NCI-H526 treated with DMSO at 0.1 percent for 48 hours (cell line): ENCODE data around the gene STAT3.
"Not testable (repeated sequence)": the region's sequence is repeated elsewhere in the genome, so short reads cannot be mapped to it uniquely, and the experiment has no call there.

Experiments used
- DNase-seq: peaks from one replicate; lab custom pipeline; 2025; lab: John Stamatoyannopoulos, UW

Gene STAT3

DNA sequence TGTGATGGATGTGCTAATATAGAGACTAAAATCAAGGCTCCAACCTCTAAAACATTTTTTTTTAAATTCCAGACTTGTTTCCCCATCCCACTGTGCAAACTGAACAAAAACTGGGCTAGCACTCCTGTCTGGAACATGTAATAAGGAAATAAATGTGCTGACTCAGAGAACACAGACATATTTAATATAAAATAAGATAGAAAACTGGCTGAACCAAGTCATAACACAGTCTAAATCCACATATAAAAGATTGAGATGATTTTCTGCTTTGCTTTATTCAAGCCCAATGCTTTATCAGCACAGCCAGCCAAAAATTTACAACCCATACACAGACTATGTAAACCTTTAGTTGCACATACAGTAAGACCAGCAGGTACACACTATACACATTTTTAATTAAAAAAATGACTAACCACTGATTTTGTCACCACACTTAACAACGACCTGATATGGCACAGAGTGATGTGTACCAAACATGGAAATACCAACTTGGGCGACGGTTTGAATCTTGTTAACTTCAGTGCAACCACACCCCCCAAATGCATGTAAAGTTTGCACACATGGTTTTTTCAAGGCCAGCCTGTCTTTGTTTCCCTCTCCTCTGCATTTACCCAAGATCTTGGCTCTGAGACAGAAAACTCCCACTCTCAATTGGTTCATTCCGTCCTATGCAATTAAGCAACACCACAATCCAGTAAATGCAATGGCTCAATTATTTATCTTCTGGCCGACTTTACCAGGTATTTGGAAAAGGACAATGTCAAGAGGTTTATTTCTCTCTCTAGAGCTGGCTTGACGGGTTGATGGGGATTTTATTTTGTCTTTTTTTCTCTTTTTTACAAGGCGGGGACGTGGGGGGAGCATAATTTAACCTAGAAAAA, 1.2 kb downstream of the STAT3 start:
- DNase-seq: no peak

DNA sequence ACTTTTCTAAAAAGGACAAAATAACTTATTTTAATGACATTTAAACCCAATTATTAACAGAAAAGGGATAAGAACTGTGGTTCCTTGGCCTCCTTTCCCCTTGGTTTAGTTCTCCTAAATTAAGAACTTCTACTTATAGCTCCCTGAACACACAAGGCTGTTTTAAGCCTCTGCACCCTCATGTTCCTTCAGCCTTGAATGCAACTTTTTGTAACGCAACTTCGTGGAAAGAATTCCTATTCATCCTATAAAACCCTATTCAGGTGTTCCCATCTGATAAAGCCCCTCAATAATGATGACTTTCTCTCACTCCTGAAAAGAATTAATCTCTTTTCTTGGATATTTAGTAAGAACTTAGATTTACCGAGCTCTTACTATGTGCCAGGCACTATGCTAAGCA, 6.3 kb downstream of the STAT3 start:
- DNase-seq: no peak

DNA sequence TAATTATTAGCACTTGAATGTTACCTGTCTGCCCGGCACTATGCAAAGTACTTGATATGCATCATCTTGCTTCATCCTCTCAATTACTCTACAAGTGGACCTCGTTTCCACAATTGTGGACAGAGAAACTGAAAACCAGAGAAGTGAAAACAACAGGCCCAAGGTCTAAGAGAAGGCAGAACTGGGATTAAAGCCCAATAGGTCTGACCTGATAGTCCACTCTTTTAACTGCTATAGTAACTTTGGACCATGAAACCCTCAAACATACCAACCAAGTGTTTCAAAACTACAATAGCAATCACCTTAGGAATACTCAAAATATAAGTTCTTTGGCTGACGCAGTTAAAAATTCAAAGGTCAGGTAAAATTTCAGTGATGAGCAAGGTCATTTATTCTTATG, 7.3 kb downstream of the STAT3 start:
- DNase-seq: no peak

GRCh38 chr17:42378959-42379594, 9.2 kb downstream of the STAT3 start:
- DNase-seq: peak; percentile 61

- DNase-seq: no peak
Observed at GRCh38 chr17:42378359-42378958, 9.8 kb downstream of the STAT3 start.

- no peak for DNase-seq
Observed at GRCh38 chr17:42373896-42374295, 14.3 kb downstream of the STAT3 start.

GRCh38 chr17:42372142-42372541, 16.1 kb downstream of the STAT3 start:
- DNase-seq: no peak

DNA sequence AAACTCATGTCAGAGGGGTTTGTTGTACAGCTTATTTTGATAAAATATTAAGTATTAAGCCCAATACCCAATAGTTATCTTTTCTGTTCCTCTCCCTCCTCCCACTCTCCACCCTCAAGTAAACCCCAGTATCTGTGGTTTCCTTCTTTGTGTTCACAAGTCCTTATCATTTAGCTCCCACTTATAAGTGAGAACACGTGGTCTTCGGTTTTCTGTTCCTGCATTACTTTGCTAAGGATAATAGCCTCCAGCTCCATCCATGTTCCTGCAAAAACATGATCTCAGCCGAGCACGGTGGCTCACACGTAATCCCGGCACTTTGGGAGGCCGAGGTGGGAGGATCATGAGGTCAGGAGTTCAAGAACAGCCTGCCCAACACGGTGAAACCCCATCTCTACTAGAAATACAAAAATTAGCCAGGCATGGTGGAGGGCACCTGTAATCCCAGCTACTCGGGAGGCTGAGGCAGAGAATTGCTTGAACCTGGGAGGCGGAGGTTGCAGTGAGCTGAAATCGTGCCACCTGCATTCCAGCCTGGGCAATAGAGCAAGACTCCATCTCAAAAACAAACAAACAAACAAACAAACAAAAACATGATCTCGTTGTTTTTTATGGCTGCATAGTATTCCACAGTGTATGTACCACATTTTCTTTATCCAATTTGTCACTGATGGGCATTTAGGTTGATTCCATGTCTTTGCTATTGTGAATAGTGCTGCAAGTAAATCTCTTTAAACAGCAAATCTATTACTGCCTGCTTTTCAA, 19.3 kb downstream of the STAT3 start:
- not testable (repeated sequence) for DNase-seq

DNA sequence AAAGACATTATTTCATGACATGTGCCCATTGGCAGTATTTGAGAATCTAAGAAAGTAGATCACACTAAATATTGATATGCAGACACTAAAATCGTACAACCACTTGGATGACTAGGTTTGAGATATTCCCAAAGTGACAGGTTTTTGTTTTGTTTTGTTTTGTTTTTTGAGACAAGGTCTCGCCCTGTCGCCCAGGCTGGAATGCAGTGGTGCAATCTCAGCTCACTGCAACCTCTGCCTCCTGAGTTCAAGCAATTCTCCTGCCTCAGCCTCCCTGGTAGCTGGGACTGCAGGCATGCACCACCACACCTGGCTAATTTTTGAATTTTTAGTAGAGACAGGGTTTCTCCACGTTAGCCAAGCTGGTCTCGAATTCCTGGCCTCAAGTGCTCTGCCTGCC, 19.9 kb downstream of the STAT3 start:
- not testable (repeated sequence) for DNase-seq

DNA sequence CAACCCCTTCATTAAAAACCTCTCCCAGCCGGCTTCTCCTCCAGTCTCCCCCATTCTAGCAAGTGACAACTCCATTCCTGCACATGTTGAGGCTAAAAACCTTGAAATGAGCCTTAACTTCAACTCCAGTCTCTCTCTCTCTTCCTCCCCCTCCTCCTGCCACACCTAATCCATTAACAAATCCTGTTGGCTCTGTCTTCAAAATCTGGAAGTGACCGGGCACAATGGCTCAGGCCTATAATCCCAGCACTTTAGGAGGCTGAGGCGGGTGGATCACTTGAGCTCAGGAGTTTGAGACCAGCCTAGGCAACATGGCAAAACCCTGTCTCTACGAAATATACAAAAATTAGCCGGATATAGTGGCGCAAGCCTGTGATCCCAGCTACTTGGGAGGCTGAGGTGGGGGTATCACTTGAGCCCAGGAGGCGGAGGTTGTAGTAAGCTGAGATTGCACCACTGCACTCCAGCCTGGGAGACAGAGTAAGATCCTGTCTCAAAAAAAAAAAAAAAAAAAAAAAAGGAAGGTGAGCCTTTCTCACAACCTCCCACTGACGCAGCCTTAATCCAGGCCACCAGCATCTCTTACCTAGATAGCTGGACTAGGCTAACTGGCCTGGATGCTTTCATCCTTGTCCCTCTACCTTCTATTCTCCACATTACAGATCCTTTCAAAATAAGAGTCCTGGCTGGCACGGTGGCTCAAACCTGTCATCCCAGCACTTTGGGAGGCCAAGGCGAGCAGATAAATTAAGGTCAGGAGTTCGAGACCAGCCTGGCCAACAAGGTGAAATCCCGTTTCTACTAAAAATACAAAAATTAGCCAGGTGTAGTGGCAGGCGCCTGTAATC, 21.8 kb downstream of the STAT3 start:
- not testable (repeated sequence) for DNase-seq

DNA sequence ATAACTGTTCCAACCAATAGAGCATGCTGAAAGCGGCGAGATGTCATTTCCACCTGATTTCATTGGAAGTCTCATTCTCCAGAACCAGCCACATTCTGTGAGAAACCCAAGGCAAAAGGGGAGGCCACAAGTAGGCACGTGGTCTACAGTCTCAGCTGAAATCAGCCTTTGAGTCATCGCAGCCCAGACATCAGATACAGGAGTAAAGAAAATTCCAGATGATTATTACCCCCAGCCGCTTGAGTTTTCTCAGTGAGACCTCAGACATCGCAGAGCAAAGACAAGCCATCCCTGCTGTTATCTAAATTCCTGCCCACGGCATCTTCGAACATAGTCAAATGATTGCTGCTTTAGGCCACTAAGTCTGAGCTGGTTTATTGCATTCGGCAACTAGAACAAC, 23.1 kb downstream of the STAT3 start:
- no peak for DNase-seq

DNA sequence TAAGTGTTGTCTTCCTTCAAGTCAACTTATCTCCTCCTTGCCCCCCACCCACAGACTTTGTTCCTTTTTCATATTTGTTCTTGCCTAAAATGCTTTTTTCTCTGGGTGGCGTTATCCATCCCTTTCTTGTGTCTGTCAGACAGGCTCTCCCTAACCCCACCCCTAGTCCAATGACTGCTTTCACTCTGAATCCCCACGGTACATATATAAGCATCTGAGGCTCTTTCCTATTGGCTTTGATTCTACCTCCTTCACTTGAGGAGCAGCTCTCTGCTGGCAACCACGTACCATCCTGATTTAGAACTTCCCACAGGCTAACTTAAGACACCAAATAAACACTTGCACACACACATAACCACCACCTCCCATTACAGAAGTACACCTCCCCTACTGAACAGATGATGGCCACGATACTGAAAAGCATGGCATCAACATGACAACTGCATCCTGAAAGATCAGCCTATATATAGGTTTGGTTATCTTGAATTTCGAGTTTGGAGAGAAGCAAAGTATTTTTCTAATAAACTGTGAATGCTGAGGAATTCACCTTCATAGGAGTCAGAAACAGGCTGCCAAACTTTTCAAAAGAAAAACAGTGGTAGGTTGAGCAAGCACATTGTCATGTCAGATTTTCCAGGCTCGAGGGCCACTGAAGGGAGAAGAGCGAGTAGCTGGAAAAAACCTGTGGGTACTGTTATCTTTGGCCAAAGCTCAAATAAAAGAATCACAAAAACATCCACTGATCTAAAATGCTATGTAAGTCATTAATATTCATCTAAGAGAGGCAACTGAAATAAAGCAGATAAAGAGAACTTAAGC, 24.3 kb downstream of the STAT3 start:
- DNase-seq: no peak

DNA sequence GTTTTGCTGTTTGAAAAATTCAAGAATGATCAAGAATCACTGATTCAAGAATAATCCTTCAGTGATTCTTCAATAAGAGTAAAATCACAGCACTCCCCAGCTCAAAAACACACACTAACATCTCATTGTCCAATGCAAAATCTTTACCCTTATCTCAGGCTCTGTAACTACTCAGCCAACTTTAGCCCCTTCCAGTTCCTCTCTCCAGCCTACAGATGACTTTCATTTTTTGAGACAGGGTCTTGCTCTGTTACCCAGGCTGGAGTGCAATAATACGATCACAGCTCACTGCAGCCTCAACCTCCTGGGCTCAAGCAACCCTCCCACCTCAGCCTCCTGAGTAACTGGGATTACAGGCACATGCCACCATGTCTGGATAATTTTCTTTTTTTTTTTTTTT, 25.0 kb downstream of the STAT3 start:
- no peak for DNase-seq

GRCh38 chr17:42362245-42362961, 25.8 kb downstream of the STAT3 start:
- DNase-seq: no peak

- no peak for DNase-seq
Observed at GRCh38 chr17:42361781-42362186, 26.5 kb downstream of the STAT3 start.

- not testable (repeated sequence) for DNase-seq
Observed at GRCh38 chr17:42360388-42360787, 27.9 kb downstream of the STAT3 start.

DNA sequence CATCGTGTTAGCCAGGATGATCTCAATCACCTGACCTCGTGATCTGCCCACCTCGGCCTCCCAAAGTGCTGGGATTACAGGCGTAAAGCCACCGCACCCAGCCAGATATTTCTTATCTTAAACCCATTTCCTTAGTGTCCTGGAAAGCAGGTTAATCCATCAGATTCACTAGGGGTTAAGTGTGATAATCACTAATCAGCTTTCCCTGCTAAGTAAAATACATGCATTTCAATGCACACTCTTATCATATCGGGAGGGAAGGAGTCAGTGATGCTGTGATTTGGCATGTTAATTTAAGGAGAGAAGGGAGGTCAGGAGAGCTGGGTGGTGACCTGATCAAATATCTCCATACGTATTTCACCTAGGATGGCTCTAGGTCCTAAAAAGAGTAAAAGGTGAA, 29.1 kb downstream of the STAT3 start:
- DNase-seq: no peak

GRCh38 chr17:42358434-42358833, 29.8 kb downstream of the STAT3 start:
- DNase-seq: no peak

DNA sequence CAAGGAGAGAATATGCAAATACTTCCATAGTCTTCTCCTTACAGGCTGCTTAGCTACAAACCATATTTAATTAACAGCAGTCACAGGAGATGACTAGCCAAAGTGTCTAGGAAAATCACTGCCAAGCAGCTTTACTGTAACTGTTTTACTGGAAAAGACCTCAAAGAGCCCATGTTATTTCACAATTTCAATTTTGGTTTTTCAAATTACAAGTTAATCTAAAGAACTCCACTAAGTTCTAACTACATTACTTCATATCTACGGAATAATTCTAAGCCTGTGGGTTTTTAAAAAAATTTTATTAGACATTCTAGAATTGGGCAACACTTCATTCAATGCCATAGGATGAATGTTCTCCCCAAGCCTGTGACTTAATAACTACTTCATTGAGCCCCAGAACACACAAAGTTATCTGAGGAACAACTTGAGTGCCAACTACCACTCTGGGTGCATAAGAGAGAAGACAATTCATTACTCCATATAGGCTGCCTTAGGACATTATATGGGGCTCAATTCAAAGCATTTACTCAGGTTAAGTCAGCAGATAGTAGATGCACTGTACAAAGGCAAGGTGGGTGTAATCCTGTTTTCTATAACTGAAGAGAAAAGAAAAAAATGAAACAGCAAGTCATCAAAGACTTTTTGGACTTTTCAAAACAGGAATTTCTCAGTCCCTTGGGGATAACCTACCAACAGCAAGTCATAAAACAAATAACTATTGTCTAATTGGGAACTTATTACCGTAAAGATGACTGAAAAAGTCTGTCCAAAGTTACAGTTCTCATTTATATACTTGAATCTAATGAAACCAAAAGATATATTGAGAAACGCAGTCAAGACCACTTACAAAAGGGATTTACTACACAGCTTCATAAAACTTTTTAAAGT, 33.0 kb downstream of the STAT3 start:
- DNase-seq: no peak
